HepG2 (cell line): ENCODE results near the gene ZNF653. TPM values are rescaled to one million over a fixed set of nuclear protein-coding genes. Genes with fewer than 3 reads are reported as not detected.

Experiments used
- ARID5B ChIP-seq: IDR thresholded peaks from 2 replicates; pipeline ENCODE4 v1.4.0; 2020; ENCODE audit warnings: mild to moderate bottlenecking, missing genetic modification reagents
- IKZF5 ChIP-seq: IDR thresholded peaks from 2 replicates; pipeline ENCODE4 v1.6.1; 2018; ENCODE audit warnings: missing genetic modification reagents, mild to moderate bottlenecking, missing compliant biosample characterization
- MTA1 ChIP-seq: sonication (generic); formaldehyde crosslinking; IDR thresholded peaks from 2 replicates; pipeline ENCODE4 v1.4.0; 2020; ENCODE audit warnings: missing genetic modification reagents, mild to moderate bottlenecking, borderline replicate concordance
- MYNN ChIP-seq: sonication (generic); formaldehyde crosslinking; IDR thresholded peaks from 2 replicates; pipeline ENCODE4 v1.4.0; 2020; ENCODE audit warnings: mild to moderate bottlenecking, low read depth, missing genetic modification reagents
- NFKBIZ ChIP-seq: IDR thresholded peaks from 2 replicates; pipeline ENCODE4 v1.6.1; 2018; ENCODE audit warnings: missing genetic modification reagents, missing compliant biosample characterization
- THAP11 ChIP-seq: IDR thresholded peaks from 2 replicates; pipeline ENCODE4 v1.6.1; 2016; ENCODE audit warnings: missing biosample characterization, missing genetic modification reagents
- ZNF333 ChIP-seq: sonication (generic); formaldehyde crosslinking; IDR thresholded peaks from 2 replicates; pipeline ENCODE4 v1.4.0; 2020; ENCODE audit warnings: mild to moderate bottlenecking, missing genetic modification reagents, borderline replicate concordance
- ZNF850 ChIP-seq: sonication (generic); formaldehyde crosslinking; conservative IDR thresholded peaks from 2 replicates; pipeline ENCODE4 v1.9.0; 2021; ENCODE audit warnings: mild to moderate bottlenecking, missing genetic modification reagents
- ZZZ3 ChIP-seq: sonication (generic); formaldehyde crosslinking; IDR thresholded peaks from 2 replicates; pipeline ENCODE4 v1.4.0; 2020; ENCODE audit warnings: missing genetic modification reagents, mild to moderate bottlenecking, borderline replicate concordance
- polyA plus RNA-seq, 8 experiments: library from polyadenylated mRNA; depleted of rRNA in 3 of 8; stranded (reverse) in 7 of 8; unstranded in 1 of 8; fragments of >200 nt; fragmentation: Illumina TruSeq in 4 of 8; extraction: Trizol in 4 of 8; gene quantifications; 2 replicates each; pipeline versions ENCODE4 v1.2.1 to v1.2.3, GENCODE V29; 2011 to 2016; ENCODE audit warnings: low read depth in 4 of 8, missing spikeins in 1 of 8, mixed read lengths in 1 of 8; ENCODE audit not compliant: insufficient read depth in 1 of 8
- total RNA-seq, 5 experiments: library from RNA; depleted of rRNA; stranded (reverse); fragments of >200 nt; fragmentation: Illumina TruSeq; extraction: Trizol; gene quantifications; 2 replicates each; pipeline ENCODE4 v1.2.3, GENCODE V29; 2016; ENCODE audit warnings: low read depth in 1 of 5
- TF ChIP-seq, protein P1 (sequence below): sonication (generic); formaldehyde crosslinking; IDR thresholded peaks from 2 replicates; pipeline ENCODE4 v1.8.0; 2022; ENCODE audit warnings: mild to moderate bottlenecking, missing genetic modification reagents, borderline replicate concordance
- TF ChIP-seq, protein P2 (sequence below): sonication (generic); formaldehyde crosslinking; IDR thresholded peaks from 2 replicates; pipeline ENCODE4 v1.9.0; 2021; ENCODE audit warnings: missing genetic modification reagents, borderline replicate concordance
- TF ChIP-seq, protein P3 (sequence below): sonication (generic); formaldehyde crosslinking; IDR thresholded peaks from 2 replicates; pipeline ENCODE4 v1.4.0; 2020; ENCODE audit warnings: missing genetic modification reagents
- TF ChIP-seq, protein P4 (sequence below): sonication (generic); formaldehyde crosslinking; IDR thresholded peaks from 2 replicates; pipeline ENCODE4 v1.4.0; 2020; ENCODE audit warnings: missing genetic modification reagents

ZNF653 gene
- total and polyA plus RNA-seq, 2 of the 13 experiments (the other 11 are each of a cell fraction or from before 2014, with no cell fraction given), result 4.7 to 7.1 TPM

DNA sequence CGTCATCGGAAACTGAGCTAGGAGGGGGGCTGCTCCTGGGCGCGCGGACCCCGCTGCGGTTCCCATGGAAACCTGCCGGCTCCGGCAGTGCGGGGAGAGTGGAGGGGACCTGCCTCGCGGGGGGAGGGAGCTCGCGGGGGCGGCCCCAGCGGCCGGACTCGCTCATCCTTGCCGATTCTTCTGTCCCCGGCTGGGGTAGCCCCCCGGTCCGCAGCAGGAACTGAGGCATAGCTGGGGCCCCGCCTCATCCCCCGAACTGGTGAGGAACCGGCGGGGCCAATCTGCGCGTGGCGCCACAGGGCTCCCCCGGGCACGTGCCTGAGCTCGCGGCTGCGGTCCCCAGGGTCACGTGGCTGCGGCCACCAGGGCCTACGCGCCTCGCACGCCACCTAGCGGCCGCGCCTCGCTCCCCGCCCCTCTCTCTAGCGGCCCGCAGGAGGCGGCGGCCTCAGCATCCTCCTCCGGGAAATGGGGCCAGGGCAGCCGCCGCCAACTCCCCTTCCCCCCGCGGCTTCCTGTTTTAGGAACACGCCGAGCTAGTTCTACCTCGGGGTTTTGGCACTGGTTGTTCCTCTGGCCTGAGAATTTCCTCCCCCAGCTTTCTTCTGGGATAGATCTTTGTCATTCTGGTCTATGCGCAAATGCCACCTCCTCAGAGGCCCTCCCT lies 23.1 kb downstream of the ZNF653 start (continued):
- TF ChIP-seq, protein P1, sequence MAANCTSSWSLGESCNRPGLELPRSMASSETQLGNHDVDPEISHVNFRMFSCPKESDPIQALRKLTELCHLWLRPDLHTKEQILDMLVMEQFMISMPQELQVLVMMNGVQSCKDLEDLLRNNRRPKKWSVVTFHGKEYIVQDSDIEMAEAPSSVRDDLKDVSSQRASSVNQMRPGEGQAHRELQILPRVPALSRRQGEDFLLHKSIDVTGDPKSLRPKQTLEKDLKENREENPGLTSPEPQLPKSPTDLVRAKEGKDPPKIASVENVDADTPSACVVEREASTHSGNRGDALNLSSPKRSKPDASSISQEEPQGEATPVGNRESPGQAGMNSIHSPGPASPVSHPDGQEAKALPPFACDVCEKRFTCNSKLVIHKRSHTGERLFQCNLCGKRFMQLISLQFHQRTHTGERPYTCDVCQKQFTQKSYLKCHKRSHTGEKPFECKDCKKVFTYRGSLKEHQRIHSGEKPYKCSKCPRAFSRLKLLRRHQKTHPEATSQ (CRISPR knock-in tag), result peak; percentile 77; the same call in 1 of the 2 replicates
- TF ChIP-seq MYNN (CRISPR knock-in tag) (0 out of 2 replicates have a peak, but pooled peaks have one; percentile 89), ZNF333 (CRISPR knock-in tag) (no peak), THAP11 (CRISPR knock-in tag) (peak; percentile 78), MTA1 (CRISPR knock-in tag) (0 out of 2 replicates have a peak, but pooled peaks have one; percentile 9), ZZZ3 (CRISPR knock-in tag) (no peak), ARID5B (CRISPR knock-in tag) (peak; percentile 62; the same call in 1 of the 2 replicates), NFKBIZ (CRISPR knock-in tag) (0 out of 2 replicates have a peak, but pooled peaks have one; percentile 37), IKZF5 (CRISPR knock-in tag) (peak; percentile 78), ZNF850 (CRISPR knock-in tag) (no peak)
- TF ChIP-seq, protein P2, sequence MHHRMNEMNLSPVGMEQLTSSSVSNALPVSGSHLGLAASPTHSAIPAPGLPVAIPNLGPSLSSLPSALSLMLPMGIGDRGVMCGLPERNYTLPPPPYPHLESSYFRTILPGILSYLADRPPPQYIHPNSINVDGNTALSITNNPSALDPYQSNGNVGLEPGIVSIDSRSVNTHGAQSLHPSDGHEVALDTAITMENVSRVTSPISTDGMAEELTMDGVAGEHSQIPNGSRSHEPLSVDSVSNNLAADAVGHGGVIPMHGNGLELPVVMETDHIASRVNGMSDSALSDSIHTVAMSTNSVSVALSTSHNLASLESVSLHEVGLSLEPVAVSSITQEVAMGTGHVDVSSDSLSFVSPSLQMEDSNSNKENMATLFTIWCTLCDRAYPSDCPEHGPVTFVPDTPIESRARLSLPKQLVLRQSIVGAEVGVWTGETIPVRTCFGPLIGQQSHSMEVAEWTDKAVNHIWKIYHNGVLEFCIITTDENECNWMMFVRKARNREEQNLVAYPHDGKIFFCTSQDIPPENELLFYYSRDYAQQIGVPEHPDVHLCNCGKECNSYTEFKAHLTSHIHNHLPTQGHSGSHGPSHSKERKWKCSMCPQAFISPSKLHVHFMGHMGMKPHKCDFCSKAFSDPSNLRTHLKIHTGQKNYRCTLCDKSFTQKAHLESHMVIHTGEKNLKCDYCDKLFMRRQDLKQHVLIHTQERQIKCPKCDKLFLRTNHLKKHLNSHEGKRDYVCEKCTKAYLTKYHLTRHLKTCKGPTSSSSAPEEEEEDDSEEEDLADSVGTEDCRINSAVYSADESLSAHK, result 0 out of 2 replicates have a peak, but pooled peaks have one; percentile 35
- TF ChIP-seq, protein P3, sequence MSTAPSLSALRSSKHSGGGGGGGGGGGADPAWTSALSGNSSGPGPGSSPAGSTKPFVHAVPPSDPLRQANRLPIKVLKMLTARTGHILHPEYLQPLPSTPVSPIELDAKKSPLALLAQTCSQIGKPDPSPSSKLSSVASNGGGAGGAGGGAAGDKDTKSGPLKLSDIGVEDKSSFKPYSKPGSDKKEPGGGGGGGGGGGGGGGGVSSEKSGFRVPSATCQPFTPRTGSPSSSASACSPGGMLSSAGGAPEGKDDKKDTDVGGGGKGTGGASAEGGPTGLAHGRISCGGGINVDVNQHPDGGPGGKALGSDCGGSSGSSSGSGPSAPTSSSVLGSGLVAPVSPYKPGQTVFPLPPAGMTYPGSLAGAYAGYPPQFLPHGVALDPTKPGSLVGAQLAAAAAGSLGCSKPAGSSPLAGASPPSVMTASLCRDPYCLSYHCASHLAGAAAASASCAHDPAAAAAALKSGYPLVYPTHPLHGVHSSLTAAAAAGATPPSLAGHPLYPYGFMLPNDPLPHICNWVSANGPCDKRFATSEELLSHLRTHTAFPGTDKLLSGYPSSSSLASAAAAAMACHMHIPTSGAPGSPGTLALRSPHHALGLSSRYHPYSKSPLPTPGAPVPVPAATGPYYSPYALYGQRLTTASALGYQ (CRISPR knock-in tag), result peak; percentile 62; the same call in 1 of the 2 replicates
- TF ChIP-seq, protein P4, sequence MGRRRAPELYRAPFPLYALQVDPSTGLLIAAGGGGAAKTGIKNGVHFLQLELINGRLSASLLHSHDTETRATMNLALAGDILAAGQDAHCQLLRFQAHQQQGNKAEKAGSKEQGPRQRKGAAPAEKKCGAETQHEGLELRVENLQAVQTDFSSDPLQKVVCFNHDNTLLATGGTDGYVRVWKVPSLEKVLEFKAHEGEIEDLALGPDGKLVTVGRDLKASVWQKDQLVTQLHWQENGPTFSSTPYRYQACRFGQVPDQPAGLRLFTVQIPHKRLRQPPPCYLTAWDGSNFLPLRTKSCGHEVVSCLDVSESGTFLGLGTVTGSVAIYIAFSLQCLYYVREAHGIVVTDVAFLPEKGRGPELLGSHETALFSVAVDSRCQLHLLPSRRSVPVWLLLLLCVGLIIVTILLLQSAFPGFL (CRISPR knock-in tag), result 0 out of 2 replicates have a peak, but pooled peaks have one; percentile 66
